GM12892 (cell line): Measurements from ENCODE around the gene KIF26B.

ENCODE experiments used
- DNase-seq: peaks from one replicate; pipeline ENCODE4 v3.0.0; 2011; ENCODE audit not compliant: insufficient read length
- FAIRE-seq: peaks from 2 replicates; lab custom pipeline; 2011; peaks lifted over from hg19 to GRCh38; lab: Jason Lieb, UNC
- POLR2A ChIP-seq: IDR thresholded peaks from 2 replicates; pipeline ENCODE4 v1.6.1; 2011; ENCODE audit warnings: low read depth, low read length, control low read depth
- POLR2AphosphoS5 ChIP-seq: IDR thresholded peaks from 2 replicates; pipeline ENCODE4 v1.6.1; 2011; ENCODE audit warnings: low read depth, low read length, control low read depth
- TAF1 ChIP-seq: IDR thresholded peaks from 2 replicates; pipeline ENCODE4 v1.6.1; 2011; ENCODE audit warnings: low read depth, mild to moderate bottlenecking, control low read depth, low read length, borderline replicate concordance

The KIF26B gene

DNA sequence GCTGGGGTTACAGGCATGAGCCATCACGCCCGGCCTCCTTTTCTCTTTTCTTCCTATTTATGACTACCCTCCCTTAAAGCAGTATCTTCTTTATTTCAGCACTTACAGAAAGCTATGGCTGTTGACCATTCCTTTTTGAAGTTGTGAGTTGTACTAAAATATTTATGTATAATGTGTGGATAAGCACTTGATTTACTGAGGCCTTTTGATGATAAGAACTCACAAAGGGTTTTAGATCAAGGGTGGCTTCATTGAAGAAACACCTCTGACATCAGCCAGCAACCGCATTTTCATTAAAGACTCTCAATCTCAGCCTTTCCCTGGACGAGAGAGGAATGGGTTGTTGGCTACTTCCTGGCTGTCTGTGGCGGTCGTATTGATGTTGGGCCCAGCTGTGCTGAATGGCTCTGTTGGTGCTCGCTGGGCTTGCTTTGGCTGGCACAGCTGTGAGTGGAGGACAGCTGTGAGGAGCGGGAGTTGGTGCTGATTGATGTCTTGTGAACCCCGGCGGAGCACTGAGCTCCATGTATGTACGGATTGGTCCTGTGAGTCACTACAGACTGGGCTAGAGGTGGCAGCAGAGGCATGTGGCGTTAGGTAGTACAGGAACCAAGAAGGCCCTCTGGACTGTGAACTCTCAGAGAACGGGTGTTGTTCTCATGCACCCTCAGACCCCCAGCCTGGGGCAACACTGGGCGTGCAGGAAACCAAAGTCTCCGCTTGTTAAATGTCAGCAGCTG, 208.8 kb downstream of the KIF26B start:
- FAIRE-seq: no peak
- DNase-seq: no peak
- TF ChIP-seq TAF1 (no peak), POLR2A (no peak), POLR2AphosphoS5 (no peak)

DNA sequence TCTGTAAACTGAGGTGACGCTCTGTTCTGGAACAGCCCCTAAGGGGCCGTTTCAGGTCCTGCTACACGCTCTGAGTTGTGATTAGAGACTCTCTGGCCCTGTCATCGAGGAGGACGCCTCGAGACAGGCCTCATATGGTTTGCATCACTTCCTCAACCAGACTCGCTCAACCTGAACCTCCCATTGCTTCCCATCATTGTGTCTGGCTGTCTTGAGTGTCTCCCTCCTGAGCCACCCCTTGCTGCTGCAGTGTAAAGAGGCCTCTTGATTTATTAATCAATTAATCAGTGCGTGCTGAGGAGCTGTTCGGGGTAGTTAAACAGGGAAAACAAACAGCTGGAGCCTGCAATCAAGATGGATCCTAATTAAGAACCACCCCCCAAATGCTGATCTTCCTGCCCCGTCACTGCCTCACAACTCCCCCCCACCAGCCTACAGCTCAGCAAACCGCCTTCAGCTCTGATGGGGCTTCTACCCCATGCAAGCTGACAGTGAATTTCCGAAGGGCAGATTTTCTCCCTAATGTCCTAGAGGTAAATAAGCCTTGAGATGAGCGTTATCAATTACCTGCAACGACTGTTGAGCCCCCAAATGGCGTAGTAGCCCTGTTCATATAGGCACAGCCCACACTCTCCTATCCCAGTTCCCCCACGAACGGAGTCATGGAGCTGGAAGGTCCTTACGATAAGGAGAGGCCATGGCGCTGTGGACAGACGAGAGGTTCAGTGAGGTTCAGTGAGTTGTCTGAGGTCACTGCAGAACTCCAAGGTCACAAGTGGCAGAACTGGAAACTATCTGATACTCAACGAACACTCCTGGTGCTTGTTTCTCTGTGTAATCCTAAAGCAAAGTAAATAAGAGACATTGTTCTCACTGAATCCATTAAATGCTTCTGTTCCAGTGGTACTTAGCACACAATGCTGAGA, 210.6 kb downstream of the KIF26B start:
- DNase-seq (no peak), FAIRE-seq (no peak)
- no peak for TF ChIP-seq TAF1
- TF ChIP-seq POLR2A: no peak
- no peak for TF ChIP-seq POLR2AphosphoS5

DNA sequence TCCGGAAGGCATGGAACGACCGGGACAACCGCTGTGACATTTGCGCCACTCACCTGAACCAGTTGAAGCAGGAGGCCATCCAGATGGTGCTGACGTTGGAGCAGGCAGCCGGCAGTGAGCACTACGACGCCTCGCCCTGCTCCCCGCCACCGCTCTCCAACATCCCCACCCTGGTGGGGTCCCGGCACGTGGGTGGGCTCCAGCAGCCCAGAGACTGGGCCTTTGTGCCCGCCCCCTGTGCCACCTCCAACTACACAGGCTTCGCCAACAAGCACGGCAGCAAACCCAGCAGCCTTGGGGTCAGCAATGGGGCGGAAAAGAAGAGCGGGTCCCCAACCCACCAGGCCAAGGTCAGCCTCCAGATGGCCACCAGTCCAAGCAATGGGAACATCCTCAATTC, 212.1 kb downstream of the KIF26B start:
- no peak for TF ChIP-seq POLR2A
- no peak for TF ChIP-seq POLR2AphosphoS5
- no peak for TF ChIP-seq TAF1
- DNase-seq: no peak
- FAIRE-seq: no peak

DNA sequence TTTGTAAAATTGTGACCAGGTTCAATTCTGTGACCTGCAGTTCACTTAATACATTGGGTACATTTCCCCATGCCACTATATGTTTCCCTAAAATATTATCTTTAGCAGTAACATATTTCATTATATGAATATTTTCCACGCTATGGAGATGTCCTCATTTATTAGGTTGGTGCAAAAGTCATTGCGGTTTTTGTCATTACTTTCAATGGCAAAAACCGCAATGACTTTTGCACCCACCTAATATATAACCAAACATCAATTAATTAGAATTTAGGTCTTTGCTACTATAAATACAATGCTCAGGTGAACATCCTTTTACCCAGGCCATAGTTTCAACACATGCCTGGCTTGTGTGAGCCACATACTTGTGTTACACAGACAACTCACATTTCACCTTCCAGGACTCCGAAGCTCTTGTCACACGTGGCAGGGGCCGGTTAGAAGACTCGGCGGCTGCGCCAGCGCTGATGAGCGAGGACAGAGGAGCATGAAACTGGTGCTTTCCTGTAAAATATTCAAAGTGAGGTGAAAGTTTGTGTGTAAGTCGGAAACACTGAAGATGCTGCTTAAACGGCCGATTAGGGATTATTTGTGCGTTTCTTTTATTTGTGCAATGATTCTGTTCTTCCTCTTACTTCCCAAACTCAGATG, 215.5 kb downstream of the KIF26B start:
- DNase-seq (no peak), FAIRE-seq (no peak)
- TF ChIP-seq TAF1: no peak
- TF ChIP-seq POLR2A: no peak

DNA sequence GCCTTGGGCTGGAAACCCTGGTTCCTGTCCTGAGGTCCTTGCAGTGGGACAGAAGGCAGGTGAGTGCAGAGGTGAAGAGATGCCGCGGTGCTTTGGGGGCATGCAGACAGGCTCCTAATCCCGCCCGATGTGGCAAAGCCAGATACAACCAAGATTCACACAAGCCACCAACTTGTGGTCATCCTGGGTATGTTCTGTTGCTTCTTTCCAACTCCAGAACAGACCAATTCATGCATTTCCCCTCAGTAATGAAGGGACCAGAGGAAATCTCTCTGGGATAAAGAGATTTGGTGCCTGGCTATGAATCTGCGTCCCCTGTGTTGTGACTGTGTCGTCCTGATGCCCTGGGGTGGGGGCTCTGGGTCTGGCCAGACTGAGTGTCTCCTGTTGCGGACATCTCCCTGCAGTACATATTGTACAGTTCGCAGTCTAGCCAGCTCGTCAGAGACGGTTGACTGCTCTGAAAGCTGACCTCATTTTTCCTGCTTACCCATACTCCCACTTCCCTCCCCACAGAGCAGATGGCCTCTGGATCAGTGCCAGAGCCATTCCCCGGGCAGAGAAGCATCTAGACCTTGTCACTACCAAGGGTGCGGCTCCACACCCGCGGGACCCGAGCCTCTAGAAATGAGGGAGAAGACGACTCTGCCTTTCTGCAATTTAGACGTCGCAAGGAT, 216.3 kb downstream of the KIF26B start:
- FAIRE-seq: no peak
- TF ChIP-seq POLR2A (no peak), POLR2AphosphoS5 (no peak), TAF1 (no peak)
- DNase-seq: no peak

DNA sequence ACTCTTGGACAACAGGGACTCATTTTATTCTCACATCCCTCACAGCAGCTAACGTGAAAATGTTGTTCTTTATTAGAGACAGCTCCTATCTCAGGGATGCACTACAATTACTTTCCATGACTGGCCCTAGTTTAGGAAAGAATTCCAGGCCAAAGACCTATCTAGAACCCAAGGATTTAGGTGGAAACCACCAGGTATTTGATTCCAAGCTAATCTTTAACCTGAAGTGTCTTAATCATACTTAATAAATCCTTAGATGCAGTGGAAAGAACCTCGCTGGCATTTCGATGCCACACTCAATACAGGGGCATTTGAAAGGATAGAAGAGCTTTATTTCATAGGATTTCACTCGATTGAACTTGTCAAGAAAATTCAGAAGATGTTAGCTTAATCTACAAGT, 218.3 kb downstream of the KIF26B start:
- TF ChIP-seq TAF1 (no peak), POLR2AphosphoS5 (no peak), POLR2A (no peak)
- DNase-seq (no peak), FAIRE-seq (no peak)

DNA sequence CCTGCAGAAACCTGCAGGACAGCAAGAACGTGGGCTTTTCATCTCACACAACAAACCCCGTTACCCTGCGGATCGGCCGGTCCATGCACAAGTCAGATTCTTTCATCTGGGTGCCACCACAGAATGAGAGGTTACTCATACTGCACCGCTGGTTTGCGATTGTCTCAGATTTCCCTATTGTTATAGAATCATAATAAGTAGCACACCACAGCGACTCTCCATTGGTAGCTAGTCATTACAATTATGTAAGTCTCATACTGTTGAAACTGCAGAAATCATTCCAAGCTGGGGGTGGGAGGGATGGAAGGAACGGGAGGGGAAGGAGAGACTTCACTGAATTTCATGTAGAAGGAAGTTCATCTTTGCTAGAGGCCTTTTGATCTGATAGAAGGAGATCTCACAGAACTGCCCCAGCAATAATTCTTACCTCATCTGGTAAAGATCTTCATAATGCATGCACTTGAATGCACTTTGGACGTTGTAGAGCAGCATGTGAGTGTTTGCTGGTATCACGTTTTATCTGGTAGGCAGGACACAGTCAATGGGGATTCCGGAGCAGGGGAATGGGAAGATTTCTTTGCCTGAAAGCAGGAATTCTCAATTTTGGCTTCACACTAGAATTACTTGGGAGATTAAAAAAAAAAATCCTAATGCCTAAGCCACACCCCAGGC, 221.1 kb downstream of the KIF26B start:
- DNase-seq (no peak), FAIRE-seq (no peak)
- TF ChIP-seq POLR2AphosphoS5: no peak
- TF ChIP-seq POLR2A: no peak
- no peak for TF ChIP-seq TAF1

DNA sequence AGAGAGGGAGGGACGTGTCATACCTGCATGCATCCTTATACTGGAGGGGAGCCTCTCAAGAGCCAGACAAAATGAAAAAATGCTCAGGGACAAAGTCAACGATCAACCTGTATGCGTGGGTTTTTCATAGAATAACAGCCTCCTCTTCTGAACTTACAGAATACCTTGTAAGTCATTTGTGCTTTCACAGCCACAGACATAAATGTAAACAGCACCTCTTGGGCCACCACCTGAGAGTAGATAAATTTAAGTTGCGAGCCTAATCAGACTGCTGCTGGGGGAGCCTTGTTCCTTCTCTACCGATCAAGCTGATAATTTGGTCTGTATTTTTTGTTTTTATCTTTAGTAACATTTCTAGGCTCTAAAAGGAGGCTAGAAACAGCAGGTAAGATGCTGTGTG, 223.1 kb downstream of the KIF26B start:
- DNase-seq (no peak), FAIRE-seq (no peak)
- TF ChIP-seq POLR2A: no peak
- TF ChIP-seq POLR2AphosphoS5: no peak
- no peak for TF ChIP-seq TAF1

DNA sequence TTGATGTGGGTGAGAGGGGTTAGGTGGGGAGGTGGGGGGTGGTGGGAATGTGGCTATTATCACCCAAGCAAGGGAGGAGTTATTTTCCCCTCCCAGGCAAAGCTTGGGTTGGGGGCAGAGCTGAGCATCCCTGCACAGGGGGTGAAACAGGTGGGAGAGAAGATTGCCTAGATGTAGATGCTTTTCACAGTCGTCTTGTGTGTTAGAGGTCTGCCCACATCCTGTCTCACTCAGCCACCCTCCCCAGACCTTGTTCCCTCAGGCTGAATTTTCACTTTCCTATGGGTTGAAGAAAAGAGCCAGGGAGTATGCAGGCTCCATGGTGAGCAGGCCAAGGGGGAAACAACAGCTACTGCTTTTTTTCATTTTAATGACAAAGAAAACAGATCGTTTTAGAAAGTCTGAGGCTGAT, 223.5 kb downstream of the KIF26B start:
- no peak for DNase-seq
- no peak for FAIRE-seq

DNA sequence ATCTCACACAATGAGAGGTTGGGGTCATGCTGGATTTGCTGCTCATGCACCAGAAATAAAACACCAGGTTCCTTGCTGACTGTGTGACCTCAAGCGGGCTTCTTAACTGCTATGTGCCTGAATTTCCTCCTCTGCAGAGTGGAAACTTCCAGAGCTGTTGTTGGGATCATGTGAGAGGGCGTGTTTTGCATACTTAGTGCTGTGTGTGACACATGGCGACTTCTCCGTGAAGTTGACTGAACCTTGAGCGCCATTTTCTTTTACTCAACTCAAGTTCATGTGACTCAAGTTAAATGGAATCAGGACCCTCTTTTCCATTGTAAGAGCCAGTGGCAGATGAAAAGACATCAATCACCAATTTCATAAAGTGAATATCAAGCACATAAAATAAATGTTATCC, 224.0 kb downstream of the KIF26B start:
- FAIRE-seq: no peak
- TF ChIP-seq TAF1 (no peak), POLR2A (no peak), POLR2AphosphoS5 (no peak)
- DNase-seq: no peak

More for the DNA sequence above, 223.5 kb downstream of the KIF26B start:
- TF ChIP-seq POLR2A: no peak
- TF ChIP-seq TAF1: no peak
- no peak for TF ChIP-seq POLR2AphosphoS5
